ENCODE data around the gene YLPM1. TPM values are rescaled to one million over a fixed set of nuclear protein-coding genes. Genes with fewer than 3 reads are reported as not detected.
A peak's percentile ranks its signal among the peaks of the same experiment; 100 is the strongest.

The YLPM1 gene
- total RNA-seq, 2 donors from 2014 or later, result 39.0 to 71.9 TPM

DNA sequence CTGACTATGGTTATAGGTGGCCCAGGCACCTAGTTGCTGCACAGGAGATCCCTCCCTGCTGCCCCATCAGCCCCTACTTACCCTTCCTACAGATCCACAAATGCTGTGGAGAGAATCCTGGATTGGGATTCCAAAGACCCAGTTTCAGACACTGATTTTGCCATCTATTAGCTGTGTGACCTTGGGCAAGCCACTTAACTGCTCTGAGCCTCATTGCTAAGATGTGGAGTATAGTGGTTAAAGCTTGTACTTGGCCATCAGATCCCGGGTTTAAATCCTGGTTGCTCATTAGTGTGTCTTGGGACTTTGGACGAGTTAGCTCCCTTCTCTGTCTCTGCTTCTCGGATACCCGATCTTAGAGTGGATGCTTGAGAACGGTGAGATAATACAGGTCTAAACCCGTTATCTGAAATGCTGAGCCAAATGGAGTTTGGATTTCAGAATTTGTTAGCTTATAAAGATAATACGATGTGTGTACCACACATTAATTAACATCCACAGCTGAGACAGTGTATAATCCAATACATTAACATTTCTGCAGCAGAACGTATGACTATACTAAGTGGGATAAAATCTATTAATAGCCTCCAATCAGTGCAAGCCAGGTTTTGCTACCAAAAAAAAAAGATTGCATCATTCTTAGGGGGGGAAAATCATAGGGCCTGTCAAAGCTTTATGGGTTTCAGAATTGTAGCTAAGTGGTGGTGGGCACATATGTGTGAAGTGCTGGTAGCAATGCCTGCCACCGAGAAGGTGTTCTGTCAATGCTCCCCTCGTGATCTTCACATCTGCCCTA lies 96.8 kb downstream of the YLPM1 start:
- TF ChIP-seq, protein P1, sequence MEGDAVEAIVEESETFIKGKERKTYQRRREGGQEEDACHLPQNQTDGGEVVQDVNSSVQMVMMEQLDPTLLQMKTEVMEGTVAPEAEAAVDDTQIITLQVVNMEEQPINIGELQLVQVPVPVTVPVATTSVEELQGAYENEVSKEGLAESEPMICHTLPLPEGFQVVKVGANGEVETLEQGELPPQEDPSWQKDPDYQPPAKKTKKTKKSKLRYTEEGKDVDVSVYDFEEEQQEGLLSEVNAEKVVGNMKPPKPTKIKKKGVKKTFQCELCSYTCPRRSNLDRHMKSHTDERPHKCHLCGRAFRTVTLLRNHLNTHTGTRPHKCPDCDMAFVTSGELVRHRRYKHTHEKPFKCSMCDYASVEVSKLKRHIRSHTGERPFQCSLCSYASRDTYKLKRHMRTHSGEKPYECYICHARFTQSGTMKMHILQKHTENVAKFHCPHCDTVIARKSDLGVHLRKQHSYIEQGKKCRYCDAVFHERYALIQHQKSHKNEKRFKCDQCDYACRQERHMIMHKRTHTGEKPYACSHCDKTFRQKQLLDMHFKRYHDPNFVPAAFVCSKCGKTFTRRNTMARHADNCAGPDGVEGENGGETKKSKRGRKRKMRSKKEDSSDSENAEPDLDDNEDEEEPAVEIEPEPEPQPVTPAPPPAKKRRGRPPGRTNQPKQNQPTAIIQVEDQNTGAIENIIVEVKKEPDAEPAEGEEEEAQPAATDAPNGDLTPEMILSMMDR (IDR thresholded peaks at IDR 0.05), result no peak
- no peak for TF ChIP-seq POLR2A (IDR thresholded peaks at IDR 0.05)
- TF ChIP-seq POLR2AphosphoS5 (IDR thresholded peaks at IDR 0.05), result no peak
- no peak for DNase-seq (ENCODE audit: low spot score)
- Histone ChIP-seq H3K27ac (no peak overlapping the region), H3K27me3 (replicated peaks; ENCODE audit: insufficient read depth) (no peaks in the 10 kb centered on the region), H3K4me3 (no peak overlapping the region), H3K9me3 (no peaks in the 10 kb centered on the region), H3K4me1 (replicated peaks) (no peaks in the 10 kb centered on the region), H3K36me3 (no peaks in the 10 kb centered on the region)
- intact Hi-C loops (cut with DNase I), result loop anchor here (2.0 to 5.0 kb wide), 2 partner anchors 45 to 227 kb away; no protein-coding TSS in a partner anchor
- 43% methylated on average over 10 of the region's 10 CpGs for WGBS

DNA sequence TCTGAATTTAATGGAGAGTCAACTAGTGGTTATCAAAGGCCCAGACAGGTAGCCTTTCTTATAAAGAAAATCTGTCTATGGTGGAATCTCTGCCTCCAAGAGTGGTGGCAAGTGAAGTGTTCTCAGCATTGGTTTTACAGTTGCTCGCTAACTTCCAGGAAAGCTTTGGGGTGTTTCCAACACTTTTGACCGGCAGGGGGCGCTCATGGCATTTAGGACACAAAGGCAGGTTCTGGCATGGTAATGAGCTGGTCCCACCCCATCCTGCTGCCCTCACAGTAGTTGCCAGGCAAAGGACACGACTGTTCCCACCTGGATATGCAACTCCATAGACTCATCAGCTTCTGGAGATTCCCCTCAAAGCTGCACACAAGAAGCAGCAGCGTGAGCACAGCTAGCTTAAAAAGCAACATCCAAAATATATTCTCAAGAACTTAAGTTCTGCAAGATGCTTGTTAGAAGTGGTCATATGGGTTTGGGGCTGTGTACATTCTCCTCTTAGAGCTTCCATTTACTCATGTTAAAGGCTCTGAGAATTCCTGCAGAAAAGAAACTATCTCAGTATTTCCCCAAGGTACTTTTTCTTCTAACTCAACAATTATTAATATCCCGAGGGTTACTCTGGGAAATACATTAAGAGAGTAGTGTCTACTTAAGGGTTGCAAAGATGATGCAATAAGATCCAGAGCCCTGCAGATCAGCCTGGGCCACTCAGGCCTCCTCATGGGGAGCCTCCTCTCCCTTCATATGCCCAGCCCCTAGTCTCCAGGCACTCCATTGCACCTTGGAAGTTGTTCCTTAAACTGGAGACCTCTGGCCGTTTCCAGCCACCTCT lies 98.0 kb downstream of the YLPM1 start:
- Histone ChIP-seq H3K4me3 (no peak overlapping the region), H3K4me1 (replicated peaks) (no peaks in the 10 kb centered on the region), H3K27ac (no peak overlapping the region), H3K27me3 (replicated peaks; ENCODE audit: insufficient read depth) (no peaks in the 10 kb centered on the region), H3K36me3 (no peaks in the 10 kb centered on the region), H3K9me3 (no peaks in the 10 kb centered on the region)
- 23% methylated on average over 7 of the region's 7 CpGs for WGBS
- TF ChIP-seq POLR2A (IDR thresholded peaks at IDR 0.05) (no peak), POLR2AphosphoS5 (IDR thresholded peaks at IDR 0.05) (peak; percentile 68)
- TF ChIP-seq, protein P1 (IDR thresholded peaks at IDR 0.05), result peak; percentile 66 to 89 (median 79)
- intact Hi-C loops (cut with DNase I), result loop anchor here (2.0 to 5.0 kb wide), 2 partner anchors 44 to 226 kb away; no protein-coding TSS in a partner anchor
- peak; percentile 86 for DNase-seq (ENCODE audit: low spot score)

DNA sequence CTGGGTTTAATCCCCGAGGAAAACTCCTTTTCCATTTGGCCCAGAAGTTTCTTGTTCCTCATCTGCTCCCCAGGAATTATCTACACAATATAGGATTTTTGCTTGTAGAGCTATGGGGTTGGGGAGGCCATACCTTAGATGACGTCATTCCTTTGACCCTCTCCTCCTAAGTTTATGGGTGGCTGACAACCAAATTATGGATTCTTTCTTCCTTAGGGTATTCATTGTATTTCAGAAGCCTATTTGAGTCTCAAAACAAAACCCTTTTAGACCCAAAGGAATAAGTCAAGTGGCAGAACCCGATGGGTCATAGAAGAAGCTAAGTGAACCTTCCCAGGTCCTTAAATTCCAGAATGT lies 98.6 kb downstream of the YLPM1 start:
- no peak overlapping the region for H3K27ac ChIP-seq
- no peak for DNase-seq (ENCODE audit: low spot score)
- no peaks in the 10 kb centered on the region for H3K4me1 ChIP-seq (replicated peaks)
- TF ChIP-seq POLR2AphosphoS5 (IDR thresholded peaks at IDR 0.05), result no peak
- no peak for TF ChIP-seq POLR2A (IDR thresholded peaks at IDR 0.05)
- TF ChIP-seq, protein P1 (IDR thresholded peaks at IDR 0.05), result no peak
- WGBS, result 78% methylated on average over 3 of the region's 3 CpGs
- no peak overlapping the region for H3K4me3 ChIP-seq
- H3K27me3 ChIP-seq (replicated peaks; ENCODE audit: insufficient read depth), result no peaks in the 10 kb centered on the region
- H3K9me3 ChIP-seq, result no peaks in the 10 kb centered on the region
- intact Hi-C loops (cut with DNase I), result loop anchor here (2.0 to 5.0 kb wide), 2 partner anchors 43 to 226 kb away; no protein-coding TSS in a partner anchor
- H3K36me3 ChIP-seq, result no peaks in the 10 kb centered on the region

DNA sequence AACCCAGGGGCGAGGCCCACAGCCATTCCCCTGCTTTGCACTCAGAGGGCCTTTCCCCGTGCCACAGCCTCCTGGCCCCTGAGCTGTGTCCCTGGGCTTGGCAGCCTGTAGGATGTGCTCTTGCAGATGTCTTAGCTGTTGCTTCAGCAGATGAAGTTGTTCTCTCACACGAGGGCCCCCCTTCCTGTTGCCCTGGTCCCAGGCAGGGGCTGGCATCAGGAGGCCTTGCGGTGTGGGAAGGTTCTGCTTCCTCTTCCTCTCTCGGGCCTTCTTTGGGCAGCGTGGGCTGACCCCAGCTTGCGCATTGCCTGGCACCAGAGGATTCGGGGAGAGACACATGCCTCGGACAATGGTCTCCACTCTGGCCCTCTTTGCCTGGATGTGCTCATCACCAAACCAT lies 100.2 kb downstream of the YLPM1 start:
- Histone ChIP-seq H3K27me3 (replicated peaks; ENCODE audit: insufficient read depth) (no peaks in the 10 kb centered on the region), H3K4me1 (replicated peaks) (no peaks in the 10 kb centered on the region), H3K9me3 (no peaks in the 10 kb centered on the region), H3K36me3 (no peaks in the 10 kb centered on the region), H3K4me3 (no peak overlapping the region), H3K27ac (no peak overlapping the region)
- no peak for DNase-seq (ENCODE audit: low spot score)
- TF ChIP-seq, protein P1 (IDR thresholded peaks at IDR 0.05), result no peak
- TF ChIP-seq POLR2A (IDR thresholded peaks at IDR 0.05), result no peak
- no peak for TF ChIP-seq POLR2AphosphoS5 (IDR thresholded peaks at IDR 0.05)
- intact Hi-C loops (cut with DNase I), result loop anchor here (5.0 kb wide), 1 partner anchor 224 kb away; no protein-coding TSS in a partner anchor
- WGBS, result 77% methylated on average over 6 of the region's 9 CpGs
